ENCODE measurements around the gene SYNE1. TPM values are rescaled to one million over a fixed set of nuclear protein-coding genes. Genes with fewer than 3 reads are reported as not detected.

Gene SYNE1
- total RNA-seq, 4 donors from 2014 or later: 7.4 to 66.4 (median 20.7) TPM

DNA sequence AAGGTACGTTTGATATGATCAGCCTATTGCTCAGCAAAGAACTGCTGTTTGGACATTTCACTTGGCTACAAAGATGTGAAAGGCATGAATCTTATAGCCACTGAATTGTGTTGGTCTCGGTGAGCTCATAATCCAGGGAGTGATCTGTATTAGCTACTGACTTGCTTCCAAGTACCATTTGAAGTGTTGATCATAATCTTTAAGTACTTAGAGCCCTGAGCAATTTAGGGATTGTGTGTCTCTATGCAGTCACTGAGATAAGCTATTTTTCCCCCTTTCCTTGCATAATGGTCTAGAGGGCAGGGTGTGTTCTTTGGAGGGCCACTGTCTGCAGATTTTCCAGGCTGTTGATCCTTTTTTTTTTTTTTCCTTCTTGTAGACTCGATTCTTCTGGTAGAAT is 436.0 kb downstream of the SYNE1 start:
- TF ChIP-seq POLR2A (IDR thresholded peaks at IDR 0.05) (no peak), CTCF (IDR thresholded peaks at IDR 0.05) (no peak)

GRCh38 chr6:152195896-152196295 is 441.3 kb downstream of the SYNE1 start:
- TF ChIP-seq POLR2A (IDR thresholded peaks at IDR 0.05): no peak
- no peak for TF ChIP-seq CTCF (IDR thresholded peaks at IDR 0.05)
- Histone ChIP-seq H3K27ac (no peak overlapping the region), H3K9me3 (no peaks in the 10 kb centered on the region), H3K4me1 (no peaks in the 10 kb centered on the region), H3K4me3 (no peak overlapping the region), H3K36me3 (peaks cover 0 to 45% (median 5%) of the 10 kb centered on the region in 3 donors), H3K27me3 (no peaks in the 10 kb centered on the region)
- WGBS, 2 donors: 83 to 100% methylated on average over 5 of the region's 5 CpGs
- no peak for DNase-seq
- intact Hi-C loops (cut with DNase I): no loop called here

More for the DNA sequence above, 436.0 kb downstream of the SYNE1 start:
- Histone ChIP-seq H3K4me3 (no peak overlapping the region), H3K27me3 (no peaks in the 10 kb centered on the region), H3K9me3 (no peaks in the 10 kb centered on the region), H3K4me1 (no peaks in the 10 kb centered on the region), H3K36me3 (peaks cover 0 to 61% (median 5%) of the 10 kb centered on the region in 3 donors), H3K27ac (no peak overlapping the region)
- DNase-seq: no peak
- WGBS, 2 donors: 49 to 68% methylated on average over 3 of the region's 3 CpGs
- intact Hi-C loops (cut with DNase I): no loop called here

- peaks cover 0 to 3% (median 0%) of the 10 kb centered on the region in 3 donors for H3K36me3 ChIP-seq
- no peak for DNase-seq
- H3K4me1 ChIP-seq: peaks cover 0 to 2% (median 0%) of the 10 kb centered on the region in 3 donors
- TF ChIP-seq CTCF (IDR thresholded peaks at IDR 0.05): no peak
- no peak for TF ChIP-seq POLR2A (IDR thresholded peaks at IDR 0.05)
- no peak overlapping the region for H3K27ac ChIP-seq
- no peaks in the 10 kb centered on the region for H3K9me3 ChIP-seq
- intact Hi-C loops (cut with DNase I): no loop called here
- H3K4me3 ChIP-seq: no peak overlapping the region
- no peaks in the 10 kb centered on the region for H3K27me3 ChIP-seq
- 49 to 57% methylated on average over 2 of the region's 2 CpGs for WGBS, 2 donors
Measured at GRCh38 chr6:152189736-152190135, 447.4 kb downstream of the SYNE1 start.

- Histone ChIP-seq H3K9me3 (no peaks in the 10 kb centered on the region), H3K4me1 (peaks cover 0 to 2% (median 0%) of the 10 kb centered on the region in 3 donors), H3K36me3 (peaks cover 0 to 3% (median 0%) of the 10 kb centered on the region in 3 donors), H3K27ac (no peak overlapping the region), H3K27me3 (no peaks in the 10 kb centered on the region), H3K4me3 (no peak overlapping the region)
- TF ChIP-seq CTCF (IDR thresholded peaks at IDR 0.05): no peak
- intact Hi-C loops (cut with DNase I): no loop called here
- WGBS, 2 donors: 42 to 71% methylated on average over 3 of the region's 3 CpGs
- DNase-seq: no peak
Measured at GRCh38 chr6:152188011-152188410, 449.2 kb downstream of the SYNE1 start.

- H3K27me3 ChIP-seq: no peaks in the 10 kb centered on the region
- H3K27ac ChIP-seq: no peak overlapping the region
- WGBS, 2 donors: 75 to 86% methylated on average over 3 of the region's 3 CpGs
- H3K36me3 ChIP-seq: peaks cover 0 to 3% (median 0%) of the 10 kb centered on the region in 3 donors
- no peaks in the 10 kb centered on the region for H3K9me3 ChIP-seq
- TF ChIP-seq POLR2A (IDR thresholded peaks at IDR 0.05) (no peak), CTCF (IDR thresholded peaks at IDR 0.05) (no peak)
- peaks cover 0 to 2% (median 0%) of the 10 kb centered on the region in 3 donors for H3K4me1 ChIP-seq
- intact Hi-C loops (cut with DNase I): no loop called here
- H3K4me3 ChIP-seq: no peak overlapping the region
- DNase-seq: no peak
Measured at GRCh38 chr6:152186840-152187239, 450.3 kb downstream of the SYNE1 start.
